M059J (cell line): ENCODE measurements around the gene IDH3B. TPM values are rescaled to one million over a fixed set of nuclear protein-coding genes. Genes with fewer than 3 reads are reported as not detected.

Experiments used
- DNase-seq: peaks from one replicate; pipeline ENCODE4 v3.0.0-alpha.2; 2012; ENCODE audit warnings: low read depth
- total RNA-seq: library from RNA; depleted of rRNA; stranded (reverse); fragments of >200 nt; shearing (Covaris generic); gene quantifications from 2 replicates; pipeline ENCODE4 v1.2.3, GENCODE V29; 2014

Gene IDH3B
- total RNA-seq, 1 experiment from 2014 or later, result 210 TPM

DNA sequence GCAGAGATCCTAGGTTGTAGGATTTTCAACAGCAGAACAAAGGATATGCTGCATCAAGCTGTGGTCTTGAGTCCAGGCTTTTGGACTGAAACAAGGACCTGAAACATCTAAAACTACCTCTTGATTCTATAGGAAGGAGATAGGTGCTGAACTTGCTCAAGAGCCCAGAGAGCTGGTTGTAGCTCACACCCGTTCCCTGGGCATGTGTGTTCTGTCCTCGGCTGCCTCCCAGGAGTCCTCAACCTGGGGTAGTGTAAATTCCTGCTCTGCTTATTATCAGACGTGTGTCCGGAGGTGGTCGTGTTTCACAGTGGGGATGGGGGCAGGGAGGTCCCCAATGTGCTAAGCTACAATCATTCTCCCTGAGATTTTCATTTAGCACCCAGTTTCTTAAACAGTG is 6.8 kb downstream of the IDH3B start:
- DNase-seq, result no peak

DNA sequence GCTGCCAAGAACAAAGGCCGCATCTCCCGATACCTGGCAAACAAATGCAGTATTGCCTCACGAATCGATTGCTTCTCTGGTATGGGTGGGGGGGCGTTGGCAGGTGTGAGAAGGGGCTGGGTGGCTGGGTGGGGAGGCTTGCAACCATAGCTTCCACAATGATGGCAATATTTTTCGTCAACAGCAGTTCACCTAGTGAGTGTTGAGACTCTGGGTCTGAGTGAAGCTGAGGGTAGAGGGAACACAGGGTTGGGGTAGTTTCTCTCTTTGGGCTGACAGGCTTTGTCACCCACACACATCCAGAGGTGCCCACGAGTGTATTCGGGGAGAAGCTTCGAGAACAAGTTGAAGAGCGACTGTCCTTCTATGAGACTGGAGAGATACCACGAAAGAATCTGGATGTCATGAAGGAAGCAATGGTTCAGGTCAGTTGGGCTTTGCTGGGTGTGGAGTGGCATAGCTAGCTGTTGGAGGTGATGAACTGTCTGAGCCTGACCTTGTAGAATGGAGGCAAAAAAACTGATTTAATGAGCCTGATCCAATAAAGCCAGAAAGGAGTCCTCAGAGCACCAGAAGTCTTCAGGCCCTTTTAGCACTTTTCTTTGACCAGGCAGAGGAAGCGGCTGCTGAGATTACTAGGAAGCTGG is 7.4 kb downstream of the IDH3B start:
- DNase-seq, result no peak

DNA sequence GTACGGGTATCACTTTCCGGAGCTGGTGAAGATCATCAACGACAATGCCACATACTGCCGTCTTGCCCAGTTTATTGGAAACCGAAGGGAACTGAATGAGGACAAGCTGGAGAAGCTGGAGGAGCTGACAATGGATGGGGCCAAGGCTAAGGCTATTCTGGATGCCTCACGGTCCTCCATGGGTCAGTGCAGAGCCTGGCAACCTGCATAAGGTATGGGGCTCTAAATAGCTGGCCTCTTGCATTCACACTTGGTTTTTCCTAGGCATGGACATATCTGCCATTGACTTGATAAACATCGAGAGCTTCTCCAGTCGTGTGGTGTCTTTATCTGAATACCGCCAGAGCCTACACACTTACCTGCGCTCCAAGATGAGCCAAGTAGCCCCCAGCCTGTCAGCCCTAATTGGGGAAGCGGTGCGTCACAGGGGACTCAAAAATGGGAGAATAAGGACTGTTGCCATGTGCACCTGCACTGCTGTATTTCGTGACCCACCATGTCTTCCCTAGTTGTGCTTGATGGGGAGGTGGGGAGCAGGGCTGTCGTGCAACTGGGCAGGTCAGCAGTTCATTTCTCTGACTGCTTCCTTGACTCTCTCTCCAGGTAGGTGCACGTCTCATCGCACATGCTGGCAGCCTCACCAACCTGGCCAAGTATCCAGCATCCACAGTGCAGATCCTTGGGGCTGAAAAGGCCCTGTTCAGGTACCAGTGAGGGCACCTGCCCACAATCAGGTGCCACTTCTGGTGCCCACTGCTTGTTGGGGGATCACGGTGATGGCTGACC is 8.5 kb downstream of the IDH3B start:
- no peak for DNase-seq

DNA sequence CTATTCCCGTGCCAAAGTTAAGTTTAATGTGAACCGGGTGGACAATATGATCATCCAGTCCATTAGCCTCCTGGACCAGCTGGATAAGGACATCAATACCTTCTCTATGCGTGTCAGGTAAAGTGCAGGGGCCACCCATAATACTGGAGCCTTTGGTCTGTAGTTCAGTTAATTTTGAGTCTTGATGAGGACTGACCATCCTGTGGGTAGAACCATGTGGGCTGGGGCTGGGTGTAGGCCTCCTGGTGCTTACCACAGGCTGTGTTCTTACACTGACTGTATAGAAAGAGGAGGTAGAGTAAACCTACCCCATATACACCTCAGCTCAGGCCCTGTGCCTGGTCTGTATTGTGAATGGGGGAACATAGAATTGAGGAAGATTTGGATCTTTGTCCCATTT is 9.2 kb downstream of the IDH3B start:
- no peak for DNase-seq

DNA sequence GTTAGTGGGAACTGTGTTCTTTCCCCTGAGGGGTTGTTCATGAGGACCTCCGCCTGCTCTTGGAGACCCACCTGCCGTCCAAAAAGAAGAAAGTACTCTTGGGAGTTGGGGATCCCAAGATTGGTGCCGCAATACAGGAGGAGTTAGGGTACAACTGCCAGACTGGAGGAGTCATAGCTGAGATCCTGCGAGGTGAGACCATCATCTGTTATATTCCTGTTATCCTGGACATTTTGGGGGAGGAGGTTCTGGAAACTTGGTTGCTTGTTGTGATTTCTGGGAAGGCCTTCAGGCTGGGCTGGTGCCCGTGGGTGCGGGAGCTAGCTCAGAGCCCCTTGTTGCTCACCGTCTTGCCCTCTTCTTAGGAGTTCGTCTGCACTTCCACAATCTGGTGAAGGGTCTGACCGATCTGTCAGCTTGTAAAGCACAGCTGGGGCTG is 9.6 kb downstream of the IDH3B start:
- DNase-seq, result no peak

DNA sequence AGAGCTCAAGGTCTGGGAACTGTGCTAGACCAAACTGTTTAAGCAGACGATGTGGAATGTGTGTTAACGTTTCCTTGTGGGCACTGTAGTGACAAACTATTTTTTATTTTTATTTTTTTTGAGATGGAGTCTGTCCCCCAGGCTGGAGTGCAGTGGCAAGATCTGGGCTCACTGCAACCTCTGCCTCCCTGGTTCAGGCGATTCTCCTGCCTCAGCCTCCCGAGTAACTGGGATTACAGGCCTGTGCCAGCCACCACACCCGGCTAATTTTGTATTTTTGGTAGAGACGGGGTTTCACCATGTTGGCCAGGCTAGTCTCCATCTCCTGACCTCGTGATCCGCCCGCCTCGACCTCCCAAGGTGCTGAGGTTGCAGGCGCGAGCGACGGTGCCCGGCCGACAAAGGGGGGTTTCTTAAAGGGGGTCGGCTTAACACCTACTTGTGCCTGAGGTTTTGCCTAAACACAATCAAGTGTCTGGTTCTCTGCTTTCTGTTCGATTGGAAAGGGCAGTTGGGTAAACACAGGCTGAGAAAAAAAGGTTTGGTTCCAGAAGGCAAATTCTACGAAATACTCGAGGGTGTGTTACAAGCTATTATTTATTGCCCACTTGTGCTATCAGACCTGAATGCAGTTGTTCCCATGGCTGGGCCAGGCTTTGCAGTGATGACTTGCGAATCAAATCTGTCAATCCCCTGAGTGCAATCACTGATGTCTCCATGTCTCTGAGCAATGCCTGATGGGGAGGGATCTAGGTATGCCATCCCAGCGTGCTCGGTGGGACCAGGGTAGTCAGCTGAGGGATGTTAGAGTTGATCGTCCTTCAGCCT is 10.2 kb downstream of the IDH3B start:
- no peak for DNase-seq

DNA sequence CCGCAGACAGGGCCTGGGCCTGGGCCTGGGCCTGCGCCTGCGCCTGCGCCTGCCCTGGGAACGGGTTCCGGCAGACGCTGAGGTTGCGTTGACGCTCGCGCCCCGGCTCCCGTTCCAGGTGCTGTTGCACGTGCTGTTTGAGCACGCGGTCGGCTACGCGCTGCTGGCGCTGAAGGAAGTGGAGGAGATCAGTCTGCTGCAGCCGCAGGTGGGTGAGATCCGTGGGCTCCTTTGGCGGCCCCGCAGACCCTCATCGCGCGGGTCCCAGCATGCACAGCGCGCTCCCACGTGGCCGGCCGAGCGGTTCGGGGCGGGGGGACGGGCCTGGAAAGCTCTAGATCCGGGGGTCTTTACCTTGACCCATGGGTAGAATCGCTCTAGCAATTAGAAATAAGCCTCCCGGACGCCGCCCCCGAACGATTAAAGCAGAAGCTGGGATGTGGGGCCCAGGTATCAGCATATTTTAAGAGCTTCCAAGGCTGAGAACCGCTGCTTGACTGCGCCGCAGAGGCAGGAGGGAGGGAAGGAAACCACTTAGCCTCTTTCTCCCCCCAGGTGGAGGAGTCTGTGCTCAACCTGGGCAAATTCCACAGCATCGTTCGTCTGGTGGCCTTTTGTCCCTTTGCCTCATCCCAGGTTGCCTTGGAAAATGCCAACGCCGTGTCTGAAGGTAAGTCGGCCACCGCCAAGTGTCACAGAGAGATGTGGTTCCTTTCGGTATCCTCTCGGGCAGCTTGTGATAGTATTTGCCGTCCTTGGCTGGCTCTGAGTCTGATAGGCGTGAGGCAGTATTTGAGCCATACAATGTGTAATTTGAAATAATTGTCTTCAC is 11.1 kb downstream of the IDH3B start:
- no peak for DNase-seq

DNA sequence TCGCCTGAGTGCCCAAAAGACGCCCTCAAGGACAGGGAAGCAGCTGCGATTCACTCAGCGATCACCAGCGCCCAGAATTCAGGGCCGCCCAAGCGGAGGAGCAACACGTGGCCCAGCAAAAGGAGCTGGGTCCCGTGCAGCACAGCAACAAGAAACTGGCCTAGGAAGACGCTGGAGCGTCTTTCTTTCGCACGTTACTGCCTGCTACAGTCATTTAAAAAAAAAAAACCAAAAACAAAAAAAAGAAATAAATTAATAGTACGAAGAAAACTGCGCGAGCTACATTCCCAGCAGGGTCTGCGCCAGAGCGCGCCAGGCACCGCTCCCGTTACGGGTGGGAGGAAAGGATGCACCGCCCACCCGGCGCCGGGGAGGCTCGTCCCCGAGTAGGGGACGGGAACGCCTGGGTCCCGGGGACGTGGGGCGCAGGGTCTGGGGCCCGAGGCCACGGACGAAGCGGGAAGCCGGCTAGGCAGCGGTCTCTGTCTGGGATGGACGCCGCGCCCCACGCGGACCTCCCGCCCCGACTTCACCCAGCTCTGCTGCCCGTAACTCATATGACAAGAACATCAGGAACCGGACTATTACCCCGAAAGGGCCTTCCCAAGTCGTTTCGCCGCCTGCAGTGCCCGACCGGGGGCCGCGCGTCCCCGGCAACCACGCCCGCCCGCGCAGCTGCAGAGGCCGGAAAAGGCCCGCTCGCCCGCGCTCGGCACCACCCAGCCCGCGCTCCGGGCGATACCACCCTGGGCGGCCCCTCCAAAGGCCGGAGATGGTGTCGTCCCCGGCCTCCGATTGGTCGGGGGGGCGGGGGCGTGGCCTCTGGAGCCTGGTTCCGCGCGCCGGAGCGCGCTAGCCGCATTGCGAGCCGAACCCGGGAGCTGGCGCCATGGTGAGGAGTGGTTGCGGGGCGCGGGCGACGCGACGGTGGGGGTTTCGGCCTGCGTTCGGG is 12.0 kb downstream of the IDH3B start, which contains the start of gene NOP56:
TSS of gene NOP56 (plus strand) at position 861 of the 952 bp plus-strand sequence. CDS start at position 890, 29 bp downstream.
- DNase-seq, result peak; percentile 92

DNA sequence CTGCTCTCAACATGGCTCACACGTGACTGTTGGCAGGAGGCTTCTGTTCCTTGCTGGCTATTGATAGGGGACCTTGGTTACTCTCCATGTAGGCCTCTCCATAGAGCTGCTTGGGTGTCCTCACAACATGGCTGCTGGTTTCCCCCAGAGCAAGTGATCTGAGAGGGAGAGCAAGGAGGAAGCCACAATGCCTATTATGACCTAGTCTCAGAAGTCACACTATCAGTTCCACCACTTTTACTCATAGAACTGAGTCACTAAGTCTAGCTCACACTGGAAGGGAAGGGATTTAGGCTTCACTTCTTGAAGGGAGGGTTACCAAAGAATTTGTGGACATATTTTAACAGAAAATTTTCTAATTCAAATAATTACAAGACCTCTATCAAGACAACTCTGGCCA is 20.3 kb downstream of the IDH3B start:
- no peak for DNase-seq

DNA sequence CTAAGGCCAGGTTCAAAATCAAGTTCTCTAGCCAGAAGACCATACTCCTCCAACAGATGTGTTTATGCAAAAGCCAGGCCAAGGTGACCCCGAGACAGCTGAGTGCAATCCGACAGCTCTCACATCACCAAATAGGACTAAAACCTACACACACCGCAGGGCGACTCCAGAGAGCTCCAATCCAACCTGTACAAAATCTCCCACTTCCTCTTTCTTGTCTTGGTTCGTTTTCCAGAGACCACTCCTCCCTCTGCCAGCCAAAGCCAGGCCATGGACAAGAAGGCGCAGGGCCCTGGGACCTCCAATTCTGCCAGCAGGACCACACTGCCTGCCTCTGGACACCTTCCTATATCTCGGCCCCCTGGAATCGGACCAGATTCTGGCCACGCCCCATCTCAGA is 23.1 kb downstream of the IDH3B start:
- no peak for DNase-seq

DNA sequence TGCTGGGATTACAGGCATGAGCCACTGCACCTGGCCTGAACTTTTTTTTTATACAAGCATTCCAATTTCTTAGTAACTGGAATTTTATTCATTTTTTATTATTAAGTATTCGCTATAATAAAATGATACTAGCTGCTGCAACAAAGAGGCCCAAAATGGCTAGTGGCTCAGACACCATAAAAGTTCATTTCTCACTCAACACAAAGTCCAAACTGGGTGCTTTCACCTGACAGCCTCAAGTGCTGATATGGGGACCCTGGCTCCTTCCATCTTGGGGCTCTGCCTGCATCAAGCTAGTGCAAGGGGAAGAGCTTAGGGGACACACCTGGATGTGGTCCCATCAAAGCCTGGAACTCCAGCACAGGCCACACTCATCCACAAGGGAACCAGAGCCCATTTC is 23.8 kb downstream of the IDH3B start:
- DNase-seq, result no peak

DNA sequence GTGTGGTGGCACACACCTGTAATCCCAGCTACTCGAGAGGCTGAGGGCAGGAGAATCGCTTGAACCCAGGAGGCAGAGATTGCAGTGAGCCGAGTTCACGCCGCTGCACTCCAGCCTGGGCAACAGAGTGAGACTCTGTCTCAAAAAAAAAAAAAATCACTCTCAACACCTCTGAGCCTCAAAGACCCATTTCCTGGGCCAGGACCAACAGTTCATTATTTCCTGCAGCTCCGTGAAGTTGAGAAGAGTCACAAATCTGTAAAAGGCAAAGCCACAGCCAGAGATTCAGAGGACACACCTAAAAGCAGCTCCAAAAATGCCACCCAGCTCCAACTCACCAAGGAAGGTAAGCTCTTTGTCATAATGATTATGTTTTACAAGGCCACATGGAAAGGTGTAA is 26.8 kb downstream of the IDH3B start:
- no peak for DNase-seq

DNA sequence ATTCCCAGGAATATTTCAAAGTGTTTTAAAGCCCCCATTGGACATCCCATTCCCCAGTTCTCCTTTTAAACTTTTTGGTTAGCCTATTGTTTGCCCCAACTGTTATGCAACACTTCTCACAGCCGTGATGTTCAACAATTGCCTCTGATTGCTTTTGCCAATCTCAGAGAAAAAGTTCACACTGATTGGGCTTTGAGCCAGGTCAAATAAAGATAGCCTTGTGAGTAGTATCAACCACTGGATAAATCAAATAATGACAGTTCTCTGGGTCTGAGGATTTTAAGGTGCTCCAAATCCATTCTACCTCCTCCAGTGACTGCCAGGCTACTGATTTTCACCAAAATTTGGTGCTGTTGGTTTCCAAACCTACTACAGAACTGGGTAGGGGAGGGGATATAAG is 30.6 kb downstream of the IDH3B start:
- DNase-seq, result no peak

DNA sequence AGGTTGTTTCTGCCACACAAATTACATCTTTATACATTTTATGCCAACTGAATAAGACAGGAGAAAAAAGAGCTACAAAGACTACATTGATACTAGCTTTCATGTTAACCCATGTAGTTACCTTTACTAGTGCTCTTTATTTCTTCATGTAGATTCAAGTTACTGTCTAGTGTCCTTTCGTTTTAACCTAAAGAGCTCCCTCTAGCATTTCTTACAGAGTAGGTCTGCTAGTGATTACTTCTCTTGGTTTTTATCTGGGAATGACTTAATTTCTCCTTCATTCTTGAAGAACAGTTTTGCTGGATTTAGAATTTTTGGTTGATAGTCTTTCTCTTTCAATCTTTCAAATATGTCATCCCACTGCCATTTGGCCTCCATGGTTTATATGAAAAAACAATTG is 32.8 kb downstream of the IDH3B start:
- peak; percentile 31 for DNase-seq

DNA sequence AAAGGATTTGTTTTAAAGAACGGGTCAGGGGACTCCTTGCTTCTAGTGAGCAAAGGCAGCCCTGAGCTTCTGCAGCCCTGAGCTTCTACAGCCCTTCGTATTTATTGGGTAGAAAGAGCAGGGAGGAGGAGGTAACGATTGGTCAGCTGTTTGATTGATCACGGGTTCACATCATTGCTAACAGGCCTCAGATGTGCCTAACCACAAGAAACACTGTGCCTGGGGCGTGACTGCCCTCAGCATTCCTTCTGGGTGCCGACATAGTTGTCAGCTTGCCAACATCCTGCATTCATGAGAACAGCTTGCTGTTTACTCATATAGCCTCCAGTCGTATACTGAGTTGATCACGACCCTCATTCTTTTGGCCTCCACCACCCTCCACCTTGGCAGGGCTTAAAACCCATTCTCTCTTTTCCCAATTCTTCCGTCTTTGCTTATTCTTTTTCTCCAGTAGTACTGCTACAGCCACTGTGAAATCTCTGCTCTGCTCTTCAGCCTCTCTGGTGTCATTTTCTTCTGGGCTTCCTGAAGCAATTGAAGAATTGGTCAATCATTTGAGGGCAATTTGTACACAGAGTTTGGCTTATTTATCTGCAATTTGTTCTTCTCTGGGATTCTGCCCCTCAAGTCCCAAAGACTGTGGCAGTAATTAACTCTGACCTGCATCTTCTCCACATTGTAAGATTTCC is 37.0 kb downstream of the IDH3B start:
- DNase-seq, result peak; percentile 90

DNA sequence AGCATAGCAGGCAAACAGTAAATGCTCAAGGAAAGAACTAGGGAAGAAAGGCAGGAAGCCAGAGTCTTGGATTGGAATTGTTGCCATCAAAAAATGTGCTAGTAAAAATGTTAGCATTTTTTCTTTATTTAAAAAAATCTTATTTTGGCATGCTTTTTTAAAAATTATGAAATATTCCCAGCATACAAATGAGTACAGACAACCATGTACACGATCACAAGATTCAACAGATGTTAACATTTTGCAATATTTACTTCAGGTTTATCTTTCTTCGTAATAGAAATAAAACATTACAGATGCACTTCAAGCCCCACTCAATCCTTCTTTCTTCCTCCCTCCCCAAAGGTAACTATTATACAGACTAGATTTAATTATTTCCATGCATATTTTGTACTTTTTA is 39.0 kb downstream of the IDH3B start:
- no peak for DNase-seq

DNA sequence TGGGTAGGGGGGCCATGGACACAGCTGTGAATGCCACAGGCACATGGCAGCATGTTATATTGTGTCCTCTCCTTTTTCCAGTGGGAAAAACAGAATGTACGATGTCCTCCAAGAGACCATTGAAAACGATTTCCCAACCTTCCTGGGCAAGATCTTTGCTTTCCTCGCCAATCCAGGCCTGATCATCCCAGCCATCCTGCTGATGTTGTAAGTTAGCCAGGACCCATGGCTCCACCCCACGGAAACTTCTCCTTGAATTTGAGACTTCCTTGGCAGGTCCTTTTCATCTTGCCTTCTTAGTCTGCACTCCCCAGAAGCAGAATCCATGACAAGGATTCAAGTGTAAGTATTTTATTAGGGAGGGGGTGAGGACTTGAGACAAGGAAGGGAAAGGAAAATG is 39.8 kb downstream of the IDH3B start:
- DNase-seq, result no peak

DNA sequence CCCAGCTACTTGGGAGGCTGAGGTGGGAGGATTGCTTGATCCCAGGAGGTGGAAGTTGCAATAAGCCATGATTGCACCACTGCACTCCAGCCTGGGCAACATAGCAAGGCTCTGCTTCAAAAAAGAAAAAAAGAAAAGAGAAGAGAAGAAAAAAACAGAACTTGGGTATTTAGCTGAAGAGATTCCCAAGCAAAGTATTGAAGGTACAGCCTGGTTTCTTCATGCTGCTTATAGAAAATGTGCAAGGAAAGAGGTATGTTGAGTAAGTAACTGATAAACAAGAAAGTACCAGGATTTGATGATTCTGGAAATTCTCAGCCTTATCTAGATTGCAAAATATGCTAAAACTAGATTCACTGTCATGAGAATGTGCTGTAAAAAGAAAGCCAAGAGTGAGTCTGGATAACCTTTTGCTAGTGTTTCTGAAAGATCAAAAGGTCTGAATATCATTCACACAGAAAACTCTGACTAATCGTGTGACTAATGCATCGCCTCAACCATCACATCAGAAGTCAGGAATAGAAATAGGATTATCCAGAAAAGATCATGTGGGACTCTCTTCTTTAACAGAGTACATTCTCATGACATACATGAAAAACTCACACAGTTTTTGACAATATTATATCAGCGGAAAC is 43.9 kb downstream of the IDH3B start:
- DNase-seq, result peak; percentile 79

DNA sequence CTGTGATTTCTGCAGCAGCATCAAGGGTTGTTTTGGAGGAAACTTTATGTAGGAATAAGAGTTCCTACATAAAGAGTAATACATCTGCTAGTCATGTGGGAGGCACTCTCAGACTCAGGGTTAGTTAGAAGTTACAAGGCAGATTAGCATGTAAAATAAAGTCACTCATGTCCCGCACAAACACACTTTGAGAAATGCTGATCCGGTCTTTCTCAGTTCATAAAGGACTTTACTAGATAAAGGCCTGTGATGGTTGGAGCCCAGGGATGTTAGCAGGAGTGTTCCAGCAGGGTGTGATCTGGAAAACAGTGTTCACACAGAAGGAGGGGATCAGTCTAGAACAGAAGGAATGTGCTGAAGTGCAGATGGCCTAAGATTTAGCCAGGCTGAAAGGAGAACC is 44.7 kb downstream of the IDH3B start:
- no peak for DNase-seq
